H7 (cell line): ENCODE measurements around the gene GAPT. TPM values are rescaled to one million over a fixed set of nuclear protein-coding genes. Genes with fewer than 3 reads are reported as not detected.
"Not testable (repeated sequence)": the region's sequence is repeated elsewhere in the genome, so short reads cannot be mapped to it uniquely, and the experiment has no call there.

Experiments used
- DNase-seq: peaks from one replicate; pipeline ENCODE4 v3.0.0; 2012
- H3K27me3 ChIP-seq: 2 replicates; pipeline ENCODE4 v1.6.0; 2011; ENCODE audit warnings: mild to moderate bottlenecking, low read length; ENCODE audit not compliant: control insufficient read depth, insufficient read depth
- H3K36me3 ChIP-seq: replicated peaks from 2 replicates; pipeline ENCODE4 v1.5.1; 2011; ENCODE audit warnings: low read length; ENCODE audit not compliant: control insufficient read depth, insufficient read depth
- H3K4me3 ChIP-seq: 2 replicates; pipeline ENCODE4 v1.5.1; 2011; ENCODE audit warnings: low read depth, mild to moderate bottlenecking, control low read depth, low read length, moderate library complexity; ENCODE audit not compliant: insufficient read depth
- total RNA-seq: library from RNA; depleted of rRNA; stranded (reverse); fragments of >200 nt; shearing (Covaris generic); gene quantifications from 2 replicates; pipeline ENCODE4 v1.2.3, GENCODE V29; 2014

The GAPT gene
- total RNA-seq, 1 experiment from 2014 or later, result not detected

GRCh38 chr5:58505502-58505901 lies 14.3 kb downstream of the GAPT start:
- DNase-seq, result no peak
- Histone ChIP-seq H3K36me3 (no peaks in the 10 kb centered on the region), H3K4me3 (no peak overlapping the region), H3K27me3 (no peaks in the 10 kb centered on the region)

- no peak for DNase-seq
- H3K4me3 ChIP-seq, result no peak overlapping the region
- no peaks in the 10 kb centered on the region for H3K27me3 ChIP-seq
- H3K36me3 ChIP-seq, result no peaks in the 10 kb centered on the region
These were observed 14.9 kb downstream of the GAPT start for GRCh38 chr5:58505971-58506640.

DNA sequence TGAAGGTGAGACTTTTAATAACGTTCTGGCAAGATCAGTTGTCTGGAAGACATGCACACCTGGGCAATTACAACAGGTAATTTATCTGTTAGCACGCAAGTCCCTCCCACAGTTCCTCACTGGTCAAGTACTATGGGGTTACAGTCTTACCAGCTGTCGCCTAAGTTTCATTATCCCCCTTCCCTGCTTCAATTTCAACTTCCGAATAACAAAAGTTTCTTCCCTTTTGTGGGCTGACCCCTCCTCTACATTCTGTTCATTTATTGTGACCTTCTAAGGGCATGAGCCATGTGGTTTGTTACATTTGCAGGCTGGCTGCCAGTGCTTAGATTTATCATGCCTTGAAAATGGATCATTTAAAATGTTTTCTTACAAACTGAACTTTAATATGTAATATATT lies 16.5 kb downstream of the GAPT start:
- no peak for DNase-seq
- Histone ChIP-seq H3K36me3 (no peaks in the 10 kb centered on the region), H3K4me3 (no peak overlapping the region), H3K27me3 (no peaks in the 10 kb centered on the region)

DNA sequence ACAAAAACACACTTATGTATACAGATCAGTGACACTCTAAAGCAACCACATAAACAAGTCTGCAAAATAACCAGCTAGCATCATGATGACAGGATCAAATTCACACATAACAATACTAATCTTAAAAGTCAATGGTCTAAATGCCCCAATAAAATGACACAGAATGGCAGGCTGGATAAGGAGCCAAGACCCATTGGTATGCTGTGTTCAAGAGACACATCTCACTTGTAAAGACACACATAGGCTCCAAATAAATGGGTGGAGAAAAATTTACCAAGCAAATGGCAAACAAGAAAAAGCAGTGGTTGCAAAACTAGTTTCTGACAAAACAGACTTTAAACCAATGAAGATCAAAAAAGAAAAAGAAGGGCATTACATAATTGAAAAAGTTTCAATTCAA lies 26.0 kb downstream of the GAPT start:
- H3K36me3 ChIP-seq, result no peaks in the 10 kb centered on the region
- DNase-seq, result no peak
- no peak overlapping the region for H3K4me3 ChIP-seq

GRCh38 chr5:58523956-58524355 lies 32.7 kb downstream of the GAPT start:
- no peak overlapping the region for H3K4me3 ChIP-seq
- no peak for DNase-seq

More for the DNA sequence above, 26.0 kb downstream of the GAPT start:
- no peaks in the 10 kb centered on the region for H3K27me3 ChIP-seq

DNA sequence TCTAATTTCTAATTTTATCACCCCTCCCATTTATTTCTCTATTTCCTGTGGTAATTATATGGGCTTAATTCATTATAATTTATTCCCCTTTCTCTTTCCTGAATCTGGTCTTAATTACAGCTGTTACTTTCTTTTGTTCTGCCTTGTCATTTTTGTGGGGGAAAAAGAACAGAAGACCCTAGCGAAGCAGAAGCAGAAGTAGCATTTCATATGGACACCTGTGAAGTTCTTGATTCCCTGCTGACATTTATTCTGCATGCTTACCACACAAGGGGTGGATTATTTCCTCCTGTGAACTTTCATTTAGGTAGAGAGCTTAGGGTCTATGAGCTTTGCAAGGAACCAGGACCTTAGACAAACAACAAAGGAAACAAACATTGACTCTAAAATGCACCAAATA lies 33.3 kb downstream of the GAPT start:
- DNase-seq, result no peak
- Histone ChIP-seq H3K27me3 (no peaks in the 10 kb centered on the region), H3K4me3 (no peak overlapping the region), H3K36me3 (no peaks in the 10 kb centered on the region)

More at GRCh38 chr5:58523956-58524355, 32.7 kb downstream of the GAPT start:
- Histone ChIP-seq H3K36me3 (no peaks in the 10 kb centered on the region), H3K27me3 (no peaks in the 10 kb centered on the region)

DNA sequence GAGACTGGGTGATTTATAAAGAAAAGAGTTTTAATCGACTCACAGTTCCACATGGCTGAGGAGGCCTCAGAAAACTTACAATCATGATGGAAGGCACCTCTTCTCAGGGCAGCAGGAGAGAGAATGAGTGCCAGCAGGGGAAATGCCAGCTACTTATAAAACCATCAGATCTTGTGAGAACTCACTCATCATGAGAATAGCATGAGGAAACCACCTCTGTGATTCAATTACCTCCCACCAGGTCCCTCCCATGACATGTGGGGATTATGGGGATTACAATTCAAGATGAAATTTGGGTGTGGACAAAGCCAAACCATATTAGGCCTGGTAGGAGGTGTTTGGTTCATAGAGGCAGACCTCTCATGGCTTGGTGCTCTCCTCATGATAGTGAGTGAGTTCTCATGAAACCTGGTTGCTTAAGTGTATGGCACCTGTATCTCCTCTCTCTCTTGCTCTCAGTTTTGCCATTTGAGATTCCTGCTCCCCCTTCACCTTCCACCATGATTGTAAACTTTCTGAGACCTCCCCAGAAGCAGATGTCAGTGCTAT lies 39.8 kb downstream of the GAPT start:
- no peak for DNase-seq
- Histone ChIP-seq H3K36me3 (no peaks in the 10 kb centered on the region), H3K27me3 (no peaks in the 10 kb centered on the region), H3K4me3 (no peak overlapping the region)

GRCh38 chr5:58541935-58542334 lies 50.7 kb downstream of the GAPT start:
- not testable (repeated sequence) for H3K27me3 ChIP-seq, DNase-seq, H3K4me3 ChIP-seq, H3K36me3 ChIP-seq

- no peak for DNase-seq
- Histone ChIP-seq H3K36me3 (no peaks in the 10 kb centered on the region), H3K27me3 (no peaks in the 10 kb centered on the region), H3K4me3 (no peak overlapping the region)
These were observed 51.5 kb downstream of the GAPT start for GRCh38 chr5:58542709-58543108.

DNA sequence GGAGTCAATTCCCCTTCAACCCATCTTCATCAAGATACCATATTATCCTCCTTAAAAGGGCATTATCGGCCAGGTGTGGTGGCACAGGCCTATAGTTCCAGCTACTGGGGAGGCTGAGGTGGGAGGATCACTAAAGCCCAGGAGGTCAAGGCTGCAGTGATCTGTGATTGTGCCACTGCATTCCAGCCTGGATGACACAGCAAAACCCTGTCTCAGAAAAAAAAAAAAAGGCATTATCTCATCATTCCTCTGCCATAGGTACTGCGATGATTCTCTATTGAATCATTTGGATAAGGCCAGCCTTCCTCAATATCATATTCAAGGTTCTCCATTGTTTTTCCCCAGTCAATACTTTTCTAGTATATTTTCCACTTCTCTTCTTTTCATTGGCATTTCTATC lies 52.5 kb downstream of the GAPT start:
- DNase-seq, result no peak
- Histone ChIP-seq H3K4me3 (no peak overlapping the region), H3K27me3 (no peaks in the 10 kb centered on the region), H3K36me3 (no peaks in the 10 kb centered on the region)

GRCh38 chr5:58544195-58544594 lies 53.0 kb downstream of the GAPT start:
- Histone ChIP-seq H3K4me3 (no peak overlapping the region), H3K36me3 (no peaks in the 10 kb centered on the region), H3K27me3 (no peaks in the 10 kb centered on the region)
- DNase-seq, result no peak

GRCh38 chr5:58544926-58545325 lies 53.7 kb downstream of the GAPT start:
- Histone ChIP-seq H3K4me3 (no peak overlapping the region), H3K27me3 (no peaks in the 10 kb centered on the region), H3K36me3 (no peaks in the 10 kb centered on the region)
- no peak for DNase-seq

DNA sequence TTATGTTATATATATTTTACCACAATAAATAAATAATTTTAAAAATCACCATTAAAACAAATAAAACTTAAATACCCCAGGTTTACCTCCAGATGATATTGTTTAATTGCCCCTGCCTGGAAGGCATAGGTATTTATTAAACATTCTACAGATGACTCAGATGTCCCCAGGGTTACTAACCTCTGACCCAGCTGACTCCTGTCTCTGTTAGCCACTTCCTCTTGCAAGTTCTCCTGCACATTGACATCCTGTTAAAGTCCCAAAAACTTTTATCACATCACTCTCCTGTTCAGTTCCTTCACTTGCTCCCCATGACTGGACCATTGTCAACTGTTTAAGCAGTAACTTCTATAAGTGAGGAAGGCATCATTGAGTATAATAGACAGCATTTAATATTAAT lies 54.7 kb downstream of the GAPT start:
- Histone ChIP-seq H3K36me3 (no peaks in the 10 kb centered on the region), H3K4me3 (no peak overlapping the region), H3K27me3 (no peaks in the 10 kb centered on the region)
- DNase-seq, result no peak
